K562 (cell line): ENCODE measurements around the gene NMT1. TPM values are rescaled to one million over a fixed set of nuclear protein-coding genes. Genes with fewer than 3 reads are reported as not detected.
A peak's percentile ranks its signal among the peaks of the same experiment; 100 is the strongest.

Source experiments
- CBFA2T3 ChIP-seq: fragments of 450-650 bp; IDR thresholded peaks from 2 replicates; pipeline ENCODE4 v1.6.1; 2017
- CBX1 ChIP-seq: sonication (generic); IDR thresholded peaks from 2 replicates; pipeline ENCODE4 v1.6.1; 2016; ENCODE audit warnings: antibody characterized with exemption, low read depth, mild to moderate bottlenecking
- CCNT2 ChIP-seq: IDR thresholded peaks from 2 replicates; pipeline ENCODE4 v1.6.1; 2011; ENCODE audit warnings: borderline replicate concordance, low read depth, mild to moderate bottlenecking, moderate library complexity, mixed read lengths, low read length; ENCODE audit not compliant: insufficient read length; ENCODE audit errors: extremely low read depth
- CTBP1 ChIP-seq: fragments of 450-650 bp; IDR thresholded peaks from 2 replicates; pipeline ENCODE4 v1.6.1; 2016; ENCODE audit warnings: borderline replicate concordance
- ELF2 ChIP-seq: fragments of 250-450 bp; sonication (Bioruptor Pico); IDR thresholded peaks from 2 replicates; pipeline ENCODE4 v1.5.0; 2021; ENCODE audit warnings: mild to moderate bottlenecking
- ESRRA ChIP-seq: fragments of 450-650 bp; IDR thresholded peaks from 2 replicates; pipeline ENCODE4 v1.6.1; 2014; ENCODE audit warnings: low read depth, mild to moderate bottlenecking, moderate library complexity, borderline replicate concordance
- POLR2B ChIP-seq: fragments of 450-650 bp; IDR thresholded peaks from 2 replicates; pipeline ENCODE4 v1.6.1; 2018; ENCODE audit warnings: low read depth; ENCODE audit not compliant: partially characterized antibody
- SIRT6 ChIP-seq: IDR thresholded peaks from one replicate; pipeline ENCODE4 v1.6.1; 2012; ENCODE audit warnings: low read depth, mild to moderate bottlenecking, control low read depth, inconsistent platforms, low read length, moderate library complexity
- SMAD4 ChIP-seq: fragments of 250-450 bp; sonication (Bioruptor Pico); conservative IDR thresholded peaks from 2 replicates; pipeline ENCODE4 v1.8.0; 2021; ENCODE audit warnings: inconsistent platforms, mild to moderate bottlenecking, moderate library complexity
- ZFP1 ChIP-seq: fragments of 450-650 bp; formaldehyde crosslinking; IDR thresholded peaks from 2 replicates; pipeline ENCODE4 v1.4.0; 2020; ENCODE audit warnings: mild to moderate bottlenecking, mixed read lengths
- ZNF165 ChIP-seq: fragments of 250-450 bp; sonication (Bioruptor Pico); IDR thresholded peaks from 2 replicates; pipeline ENCODE4 v1.4.0; 2020; ENCODE audit warnings: borderline replicate concordance
- ZNF197 ChIP-seq: fragments of 200-800 bp; sonication (Bioruptor generic); IDR thresholded peaks from 2 replicates; pipeline ENCODE4 v1.6.1; 2016; ENCODE audit warnings: low read depth, missing genetic modification characterization, missing compliant biosample characterization
- ZNF277 ChIP-seq: fragments of 250-450 bp; sonication (Bioruptor Pico); IDR thresholded peaks from 2 replicates; pipeline ENCODE4 v1.8.0; 2022; ENCODE audit warnings: inconsistent platforms, mild to moderate bottlenecking, moderate library complexity, borderline replicate concordance
- ZNF76 ChIP-seq: fragments of 250-450 bp; sonication (Bioruptor Pico); IDR thresholded peaks from 2 replicates; pipeline ENCODE4 v1.4.0; 2020; ENCODE audit warnings: mild to moderate bottlenecking, moderate library complexity, borderline replicate concordance
- polyA plus RNA-seq, 8 experiments: library from polyadenylated mRNA; depleted of rRNA in 4 of 8; stranded (reverse) in 5 of 8; unstranded in 3 of 8; fragments of >200 nt; fragmentation: Nextera tagmentation in 2 of 8; fragmentation: Illumina TruSeq in 1 of 8; extraction: Ambion mirVana in 2 of 8; extraction: Trizol in 1 of 8; gene quantifications; 2 replicates each; pipeline versions ENCODE4 v1.2.1 to v1.2.3, GENCODE V29; 2011 to 2014; ENCODE audit warnings: inconsistent platforms in 1 of 8, missing spikeins in 1 of 8
- total RNA-seq, 7 experiments: library from RNA; depleted of rRNA in 6 of 7; stranded (reverse); fragments of >200 nt in 6 of 7; fragmentation: Illumina TruSeq in 2 of 7; extraction: Trizol in 2 of 7; gene quantifications; 2 replicates each; pipeline versions ENCODE4 v1.2.1 to v1.2.3, GENCODE V29; 2011 to 2021; ENCODE audit warnings: low replicate concordance in 1 of 7
- TF ChIP-seq, protein P1 (sequence below): fragments of 250-450 bp; sonication (Bioruptor Pico); IDR thresholded peaks from 2 replicates; pipeline ENCODE4 v1.5.0; 2021; ENCODE audit warnings: mild to moderate bottlenecking, borderline replicate concordance
- TF ChIP-seq, protein P2 (sequence below): fragments of 250-450 bp; sonication (Bioruptor Pico); IDR thresholded peaks from 2 replicates; pipeline ENCODE4 v1.8.0; 2021; ENCODE audit warnings: mild to moderate bottlenecking, moderate library complexity
- TF ChIP-seq, protein P3 (sequence below): fragments of 250-450 bp; sonication (Bioruptor Pico); IDR thresholded peaks from 2 replicates; pipeline ENCODE4 v1.5.0; 2020; ENCODE audit warnings: mild to moderate bottlenecking, borderline replicate concordance

Gene NMT1
- total and polyA plus RNA-seq, 9 of the 15 experiments (the other 6 are each of a cell fraction or from before 2014, with no cell fraction given): 86.7 to 569 (median 213) TPM

- TF ChIP-seq ZNF165 (CRISPR knock-in tag) (no peak), CCNT2 (peak; percentile 51), ZNF197 (CRISPR knock-in tag) (no peak), SIRT6 (no peak), POLR2B (no peak), ZNF76 (CRISPR knock-in tag) (no peak), CTBP1 (no peak), ELF2 (CRISPR knock-in tag) (no peak), SMAD4 (CRISPR knock-in tag) (no peak), ZNF277 (CRISPR knock-in tag) (no peak), ZFP1 (CRISPR knock-in tag) (no peak), CBFA2T3 (no peak), CBX1 (no peak), ESRRA (no peak)
- TF ChIP-seq, protein P1, sequence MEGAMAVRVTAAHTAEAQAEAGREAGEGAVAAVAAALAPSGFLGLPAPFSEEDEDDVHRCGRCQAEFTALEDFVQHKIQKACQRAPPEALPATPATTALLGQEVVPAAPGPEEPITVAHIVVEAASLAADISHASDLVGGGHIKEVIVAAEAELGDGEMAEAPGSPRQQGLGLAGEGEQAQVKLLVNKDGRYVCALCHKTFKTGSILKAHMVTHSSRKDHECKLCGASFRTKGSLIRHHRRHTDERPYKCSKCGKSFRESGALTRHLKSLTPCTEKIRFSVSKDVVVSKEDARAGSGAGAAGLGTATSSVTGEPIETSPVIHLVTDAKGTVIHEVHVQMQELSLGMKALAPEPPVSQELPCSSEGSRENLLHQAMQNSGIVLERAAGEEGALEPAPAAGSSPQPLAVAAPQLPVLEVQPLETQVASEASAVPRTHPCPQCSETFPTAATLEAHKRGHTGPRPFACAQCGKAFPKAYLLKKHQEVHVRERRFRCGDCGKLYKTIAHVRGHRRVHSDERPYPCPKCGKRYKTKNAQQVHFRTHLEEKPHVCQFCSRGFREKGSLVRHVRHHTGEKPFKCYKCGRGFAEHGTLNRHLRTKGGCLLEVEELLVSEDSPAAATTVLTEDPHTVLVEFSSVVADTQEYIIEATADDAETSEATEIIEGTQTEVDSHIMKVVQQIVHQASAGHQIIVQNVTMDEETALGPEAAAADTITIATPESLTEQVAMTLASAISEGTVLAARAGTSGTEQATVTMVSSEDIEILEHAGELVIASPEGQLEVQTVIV: no peak
- TF ChIP-seq, protein P2, sequence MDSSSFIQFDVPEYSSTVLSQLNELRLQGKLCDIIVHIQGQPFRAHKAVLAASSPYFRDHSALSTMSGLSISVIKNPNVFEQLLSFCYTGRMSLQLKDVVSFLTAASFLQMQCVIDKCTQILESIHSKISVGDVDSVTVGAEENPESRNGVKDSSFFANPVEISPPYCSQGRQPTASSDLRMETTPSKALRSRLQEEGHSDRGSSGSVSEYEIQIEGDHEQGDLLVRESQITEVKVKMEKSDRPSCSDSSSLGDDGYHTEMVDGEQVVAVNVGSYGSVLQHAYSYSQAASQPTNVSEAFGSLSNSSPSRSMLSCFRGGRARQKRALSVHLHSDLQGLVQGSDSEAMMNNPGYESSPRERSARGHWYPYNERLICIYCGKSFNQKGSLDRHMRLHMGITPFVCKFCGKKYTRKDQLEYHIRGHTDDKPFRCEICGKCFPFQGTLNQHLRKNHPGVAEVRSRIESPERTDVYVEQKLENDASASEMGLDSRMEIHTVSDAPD (CRISPR knock-in tag): no peak
- TF ChIP-seq, protein P3, sequence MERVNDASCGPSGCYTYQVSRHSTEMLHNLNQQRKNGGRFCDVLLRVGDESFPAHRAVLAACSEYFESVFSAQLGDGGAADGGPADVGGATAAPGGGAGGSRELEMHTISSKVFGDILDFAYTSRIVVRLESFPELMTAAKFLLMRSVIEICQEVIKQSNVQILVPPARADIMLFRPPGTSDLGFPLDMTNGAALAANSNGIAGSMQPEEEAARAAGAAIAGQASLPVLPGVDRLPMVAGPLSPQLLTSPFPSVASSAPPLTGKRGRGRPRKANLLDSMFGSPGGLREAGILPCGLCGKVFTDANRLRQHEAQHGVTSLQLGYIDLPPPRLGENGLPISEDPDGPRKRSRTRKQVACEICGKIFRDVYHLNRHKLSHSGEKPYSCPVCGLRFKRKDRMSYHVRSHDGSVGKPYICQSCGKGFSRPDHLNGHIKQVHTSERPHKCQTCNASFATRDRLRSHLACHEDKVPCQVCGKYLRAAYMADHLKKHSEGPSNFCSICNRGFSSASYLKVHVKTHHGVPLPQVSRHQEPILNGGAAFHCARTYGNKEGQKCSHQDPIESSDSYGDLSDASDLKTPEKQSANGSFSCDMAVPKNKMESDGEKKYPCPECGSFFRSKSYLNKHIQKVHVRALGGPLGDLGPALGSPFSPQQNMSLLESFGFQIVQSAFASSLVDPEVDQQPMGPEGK (CRISPR knock-in tag): no peak
Observed at GRCh38 chr17:45149669-45150664, 88.8 kb downstream of the NMT1 start (continued).
